ENCODE measurements around the gene AGPAT2.

The AGPAT2 gene

GRCh38 chr9:136662656-136663581 lies 24.3 kb downstream of the AGPAT2 start, which contains the start of gene EGFL7:
Gene EGFL7, plus strand, starts transcription at chr9:136662916. Its CDS starts 5,367 bp downstream, at chr9:136668283.
- no peak for DNase-seq

GRCh38 chr9:136662326-136662655 lies 25.0 kb downstream of the AGPAT2 start:
- no peak for DNase-seq

GRCh38 chr9:136661641-136662325 lies 25.5 kb downstream of the AGPAT2 start:
- no peak for DNase-seq

- DNase-seq: no peak
These were observed 26.2 kb downstream of the AGPAT2 start for GRCh38 chr9:136660971-136661550.

GRCh38 chr9:136659861-136660784 lies 27.1 kb downstream of the AGPAT2 start:
- no peak for DNase-seq

- DNase-seq: no peak
These were observed 28.3 kb downstream of the AGPAT2 start for GRCh38 chr9:136658849-136659535.

GRCh38 chr9:136657974-136658848 lies 29.0 kb downstream of the AGPAT2 start:
- DNase-seq: no peak

- no peak for DNase-seq
These were observed 30.3 kb downstream of the AGPAT2 start for GRCh38 chr9:136656795-136657611.

- peak; percentile 16 for DNase-seq
These were observed 31.0 kb downstream of the AGPAT2 start for GRCh38 chr9:136656183-136656738.

- DNase-seq: peak; percentile 31
These were observed 31.6 kb downstream of the AGPAT2 start for GRCh38 chr9:136655536-136656182.

GRCh38 chr9:136654820-136655535 lies 32.3 kb downstream of the AGPAT2 start:
- DNase-seq: no peak

- DNase-seq: no peak
These were observed 33.8 kb downstream of the AGPAT2 start for GRCh38 chr9:136653323-136654079.

GRCh38 chr9:136651860-136652259 lies 35.4 kb downstream of the AGPAT2 start:
- DNase-seq: no peak

GRCh38 chr9:136650648-136651047 lies 36.6 kb downstream of the AGPAT2 start:
- no peak for DNase-seq

GRCh38 chr9:136650021-136650420 lies 37.2 kb downstream of the AGPAT2 start:
- no peak for DNase-seq

GRCh38 chr9:136648751-136649150 lies 38.5 kb downstream of the AGPAT2 start:
- no peak for DNase-seq

All from right kidney (tissue), 1 donor.